GM19025 (cell line): ENCODE results near the gene CPNE4.
"Not testable (repeated sequence)": the region's sequence is repeated elsewhere in the genome, so short reads cannot be mapped to it uniquely, and the experiment has no call there.

Experiments used
- ATAC-seq: cut with Tn5 transposase; IDR thresholded peaks from one replicate; pipeline ENCODE4 v1.9.1; 2021; ENCODE audit warnings: mild to moderate bottlenecking, low read depth, moderate library complexity; ENCODE audit not compliant: unreplicated experiment

Gene CPNE4

DNA sequence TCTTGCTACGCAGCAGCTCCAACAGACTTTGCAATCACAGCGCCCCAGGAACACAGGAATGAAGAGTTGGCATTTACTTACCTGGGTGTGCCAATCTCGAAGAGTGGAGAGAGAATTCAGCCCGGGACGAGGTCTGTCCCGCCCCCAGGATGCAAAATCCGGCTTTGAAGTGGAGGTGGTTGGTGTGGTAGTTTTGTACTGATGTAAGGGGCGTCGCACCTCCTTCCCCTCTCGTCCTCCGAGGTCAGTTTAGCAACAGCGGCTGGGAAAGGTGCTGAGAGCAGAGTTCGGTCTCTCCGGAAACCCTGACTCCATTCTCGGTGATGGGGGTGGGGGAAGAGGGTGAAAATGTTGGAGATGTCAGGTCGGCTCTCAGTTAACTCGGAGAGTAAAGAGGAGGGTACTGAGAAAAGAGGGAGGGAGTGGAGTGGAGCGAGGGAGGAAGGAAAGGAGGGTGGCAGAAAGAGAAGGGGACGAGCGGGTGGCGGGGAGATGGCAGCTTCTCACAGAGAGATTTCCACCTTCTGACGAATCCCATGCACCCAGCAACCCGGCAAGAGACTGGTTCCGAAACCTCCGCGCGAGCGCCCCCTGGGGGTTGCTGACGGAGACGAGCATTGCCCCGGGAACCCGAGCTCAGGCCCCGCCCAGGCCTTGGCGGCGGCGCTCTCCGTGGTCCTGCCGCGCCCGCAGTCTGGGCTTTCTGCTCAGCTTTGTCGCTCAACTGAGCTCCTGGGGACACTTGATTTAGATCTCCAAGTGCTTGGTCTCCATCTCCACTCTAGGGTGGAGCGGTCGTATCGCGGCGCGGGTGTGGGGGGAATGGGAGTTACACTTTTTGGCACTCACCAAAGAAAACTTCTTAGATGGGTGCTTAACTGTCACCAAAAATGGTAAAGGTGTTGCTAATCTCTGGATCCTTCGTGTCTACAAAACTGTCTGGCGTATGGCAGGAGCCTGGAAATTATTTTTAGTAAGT lies at the start of gene CPNE4:
CPNE4 (minus strand) TSS at position 529 of the 979 bp plus-strand sequence.
- ATAC-seq = peak; percentile 67

DNA sequence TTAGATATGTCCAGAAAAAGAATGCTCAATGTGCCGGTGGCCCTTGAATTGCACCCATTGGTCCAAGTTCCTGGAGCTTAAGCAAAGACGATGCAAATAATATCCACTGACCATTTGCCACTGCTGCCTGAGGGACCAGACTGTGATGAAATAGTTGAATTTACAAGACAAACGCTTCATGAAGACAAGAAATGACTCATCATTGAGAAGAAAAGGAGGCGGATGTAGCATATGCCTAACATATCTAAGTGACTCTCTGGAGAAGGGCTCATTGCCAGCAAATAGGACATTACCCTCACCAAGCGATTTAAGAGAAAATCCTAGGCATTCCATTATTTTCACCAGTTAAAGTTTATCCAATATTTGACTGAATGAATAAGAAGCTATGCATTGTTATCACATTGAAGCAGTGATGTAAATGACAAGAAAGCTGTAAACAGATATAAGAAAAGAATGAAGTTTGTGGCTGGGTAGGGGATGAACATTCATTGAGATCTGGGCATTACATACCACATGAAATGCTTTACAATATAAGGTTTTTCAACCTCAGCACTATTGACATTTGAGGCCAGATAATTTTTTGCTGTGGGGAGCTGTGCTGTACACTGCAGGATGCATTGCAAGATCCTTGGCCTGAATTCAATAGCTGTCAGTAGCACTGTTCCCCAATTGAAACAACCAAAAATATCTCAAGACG lies 48.9 kb upstream of the CPNE4 start:
- ATAC-seq = no peak

DNA sequence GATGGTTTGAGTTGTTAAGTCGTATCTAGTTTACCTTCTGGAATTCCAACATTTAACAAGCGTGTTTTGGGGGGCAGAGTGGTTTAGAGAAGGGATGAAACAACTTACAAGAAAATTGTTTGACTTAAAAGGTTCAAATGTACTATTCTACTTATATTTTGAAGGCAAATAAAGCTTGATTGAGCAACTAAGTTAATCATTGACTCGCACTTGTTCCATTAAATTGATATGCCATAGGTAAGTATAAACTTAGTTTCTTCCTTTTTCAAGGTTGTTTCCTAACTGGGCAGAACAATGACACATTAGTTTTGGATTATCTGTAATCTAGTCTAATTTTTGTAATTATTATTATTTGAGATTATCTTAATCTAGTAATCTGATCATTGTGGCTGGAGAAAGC lies 48.3 kb upstream of the CPNE4 start:
- ATAC-seq = no peak

DNA sequence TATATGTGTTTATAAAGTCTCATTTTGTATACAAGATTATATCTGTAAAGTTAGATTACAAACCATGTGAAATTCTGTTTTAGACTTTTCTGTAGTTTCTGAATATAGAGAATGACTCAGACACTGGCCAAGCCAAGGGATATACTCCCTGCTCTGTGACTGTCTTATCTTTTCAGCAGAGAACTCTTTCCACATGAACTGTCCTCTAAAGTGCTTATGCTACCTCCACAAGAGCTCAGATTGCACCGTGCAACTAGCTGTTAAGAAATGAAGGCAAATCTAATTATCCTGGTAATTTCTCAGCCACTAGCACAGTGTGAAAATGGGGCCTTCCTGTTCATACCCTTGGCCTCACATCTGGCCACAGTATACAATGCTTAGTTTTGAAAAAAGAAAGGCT lies 44.3 kb upstream of the CPNE4 start:
- no peak for ATAC-seq

DNA sequence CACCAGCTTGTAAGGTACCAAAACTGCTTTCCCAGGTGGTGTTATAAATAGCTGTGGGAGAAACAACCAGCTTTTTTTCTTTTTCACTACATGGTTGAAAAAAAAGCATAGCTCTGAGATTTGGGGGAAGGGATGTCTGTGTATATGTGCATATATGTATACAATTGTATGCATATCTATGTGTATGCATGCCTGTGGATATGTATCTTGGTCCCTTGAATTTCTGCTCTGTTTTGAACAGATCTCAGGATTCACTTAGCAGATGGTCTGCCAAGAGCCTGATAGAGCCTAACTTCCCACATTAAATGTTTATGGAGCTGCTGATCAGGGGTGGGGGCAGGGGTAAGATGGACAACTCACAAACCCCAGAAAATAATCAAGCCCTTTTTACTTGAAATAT lies 39.0 kb upstream of the CPNE4 start:
- ATAC-seq = no peak

DNA sequence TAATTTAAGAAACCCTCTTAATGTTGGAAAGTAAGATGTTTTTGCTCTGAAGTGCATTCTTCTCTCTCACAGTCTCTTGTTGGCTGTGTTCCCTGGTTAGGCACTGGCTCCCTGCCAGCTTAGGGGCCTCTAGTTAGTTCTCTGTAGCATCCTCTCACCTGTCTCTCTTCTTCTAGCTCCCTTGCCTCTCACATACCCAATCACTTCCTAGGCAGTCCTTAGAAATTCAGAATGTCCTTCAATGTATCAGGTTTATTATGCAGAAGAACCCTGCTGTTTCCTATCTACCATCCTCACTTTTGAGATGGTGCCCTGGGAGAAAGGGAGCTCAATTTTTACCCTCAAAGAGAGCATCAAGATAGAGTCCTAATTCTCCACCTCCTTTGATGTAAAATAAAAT lies 36.2 kb upstream of the CPNE4 start:
- ATAC-seq = no peak

DNA sequence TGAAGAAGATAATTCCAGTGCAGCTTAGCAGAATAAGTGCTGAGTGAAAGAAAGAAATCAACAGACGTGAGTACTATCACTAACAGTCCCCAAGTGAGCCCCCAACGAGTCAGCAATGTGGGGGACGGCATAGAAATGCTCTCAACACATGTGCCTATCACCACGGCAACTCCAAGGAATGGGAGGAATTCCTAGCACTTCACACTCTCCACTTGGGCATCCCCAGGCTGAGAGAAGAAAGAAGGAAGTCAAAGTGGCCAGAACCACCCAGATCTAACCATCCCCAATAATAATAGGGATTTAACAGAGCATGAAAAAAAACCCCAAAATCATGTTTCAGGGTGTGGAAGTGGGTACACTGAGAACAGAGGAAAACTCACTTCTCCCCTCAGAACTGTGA lies 29.3 kb upstream of the CPNE4 start:
- no peak for ATAC-seq

DNA sequence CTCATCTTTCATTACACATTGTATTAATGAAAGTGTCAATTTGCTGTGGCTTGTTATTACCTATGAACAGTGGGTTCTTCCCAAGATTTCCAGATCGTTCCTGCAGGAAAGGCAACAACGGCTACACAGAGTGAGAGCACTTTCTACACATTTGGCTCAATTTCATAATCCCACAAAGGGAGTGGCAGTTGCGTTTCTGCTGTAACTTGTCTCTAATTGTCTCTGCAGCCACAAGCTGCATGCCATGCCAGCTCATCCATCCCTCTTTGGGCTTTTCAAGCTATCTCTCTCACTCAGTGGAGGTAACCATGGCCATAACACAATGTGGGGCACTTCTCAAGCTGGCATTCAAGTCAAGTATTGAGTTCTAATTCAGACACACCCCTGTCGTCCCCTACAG lies 27.7 kb upstream of the CPNE4 start:
- no peak for ATAC-seq

DNA sequence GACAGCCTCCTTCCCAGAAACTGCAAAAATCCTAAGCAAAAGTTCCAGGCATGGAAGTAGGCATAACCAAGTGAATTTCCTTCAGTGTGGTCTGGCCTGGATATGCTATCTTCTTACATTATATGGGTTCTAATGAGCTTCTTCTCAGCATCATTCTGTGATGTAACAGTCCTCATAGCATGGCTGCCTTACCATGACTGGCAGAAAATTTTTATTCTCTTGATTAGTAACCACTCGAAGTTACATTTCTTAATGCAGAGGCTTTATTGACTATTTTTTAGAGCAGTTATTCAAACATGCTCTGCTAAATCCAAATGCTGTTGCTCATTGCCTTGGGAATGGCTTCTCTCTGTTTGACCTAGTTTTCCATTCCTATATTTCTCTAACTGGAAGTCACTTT lies 21.1 kb upstream of the CPNE4 start:
- ATAC-seq = no peak

DNA sequence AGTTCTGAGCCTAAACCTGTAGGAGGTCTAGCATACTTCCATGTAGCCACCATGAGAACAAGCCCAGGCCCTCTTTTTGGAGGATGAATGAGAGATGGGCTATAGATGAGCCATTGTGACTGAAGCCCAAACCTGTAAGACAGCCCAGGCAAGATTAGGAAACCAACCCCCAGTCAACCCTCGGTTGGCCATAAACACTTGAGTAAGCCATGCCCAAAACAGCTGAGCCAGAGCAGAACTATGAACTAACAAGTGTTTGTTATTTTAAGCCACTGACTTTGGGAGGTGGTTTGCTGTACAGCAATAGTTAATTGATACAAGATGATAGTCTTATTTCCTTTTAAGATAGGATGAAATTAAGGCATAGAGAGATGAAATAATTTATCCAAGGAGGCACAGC lies 12.4 kb upstream of the CPNE4 start:
- ATAC-seq = no peak

DNA sequence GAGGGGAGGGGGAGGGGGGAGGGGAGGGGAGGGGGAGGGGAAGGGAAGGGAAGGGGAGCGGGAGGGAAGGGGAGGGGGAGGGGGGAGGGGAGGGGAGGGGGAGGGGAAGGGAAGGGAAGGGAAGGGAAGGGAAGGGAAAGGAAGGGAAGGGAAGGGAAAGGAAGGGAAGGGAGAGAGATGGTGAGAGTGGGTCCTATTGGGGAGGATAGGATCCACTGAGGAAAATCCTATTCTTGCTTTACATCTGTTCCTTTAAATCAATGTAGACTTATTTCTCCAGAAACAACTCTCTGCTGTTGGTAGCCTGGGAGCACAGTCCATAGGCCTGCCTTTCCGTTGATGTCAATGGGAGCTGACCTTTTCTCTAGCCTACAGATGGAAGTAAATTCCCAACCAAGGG lies 10.1 kb upstream of the CPNE4 start:
- not testable (repeated sequence) for ATAC-seq

DNA sequence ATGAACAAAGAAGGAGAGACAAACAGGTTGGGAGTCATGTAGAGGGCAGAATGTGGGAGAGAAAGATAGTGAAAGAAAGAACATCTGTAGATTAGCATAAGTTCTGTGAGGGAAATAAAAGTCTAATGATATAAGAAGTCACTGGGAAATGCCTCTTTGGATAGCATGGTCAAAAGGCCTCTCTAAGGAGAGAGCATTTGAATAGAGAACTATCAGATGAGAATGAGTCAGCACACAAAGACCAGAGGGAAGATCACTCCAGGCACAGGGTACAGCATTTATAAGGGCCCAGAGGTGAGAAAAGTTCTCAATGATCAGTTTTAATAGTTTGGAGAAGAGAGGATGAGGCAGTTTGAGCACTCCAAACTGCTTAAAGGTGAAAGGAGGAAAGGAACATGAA lies 7.9 kb upstream of the CPNE4 start:
- ATAC-seq = no peak

DNA sequence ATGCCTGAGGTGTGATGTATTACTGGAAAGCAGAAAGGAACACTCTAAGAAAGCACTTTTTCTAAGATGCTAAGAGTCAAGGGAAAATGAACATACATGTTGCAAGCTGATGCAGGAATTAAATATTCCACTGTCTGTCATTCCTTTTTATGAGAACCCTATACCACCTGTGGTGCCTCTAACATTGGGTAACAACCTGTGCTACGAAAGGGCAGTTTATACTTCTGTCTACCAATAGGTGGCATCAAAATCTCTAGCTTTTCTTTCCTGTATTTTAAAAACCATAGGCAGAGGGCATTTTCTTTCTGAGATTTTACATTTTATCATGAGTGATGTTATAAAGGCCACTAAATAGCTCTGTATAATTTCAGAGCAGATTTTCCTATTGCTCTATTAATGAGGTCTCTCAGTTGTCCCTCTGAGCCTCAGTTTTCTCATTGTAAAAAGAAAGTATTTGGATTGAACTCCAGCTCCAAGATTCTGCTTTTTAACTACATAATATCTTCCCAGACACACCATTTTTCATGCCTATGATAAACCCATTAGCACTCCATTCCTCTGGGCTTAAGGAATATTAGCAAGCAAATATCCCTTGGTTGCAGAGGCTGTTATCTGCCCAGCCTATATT lies 3.5 kb upstream of the CPNE4 start:
- ATAC-seq = no peak

DNA sequence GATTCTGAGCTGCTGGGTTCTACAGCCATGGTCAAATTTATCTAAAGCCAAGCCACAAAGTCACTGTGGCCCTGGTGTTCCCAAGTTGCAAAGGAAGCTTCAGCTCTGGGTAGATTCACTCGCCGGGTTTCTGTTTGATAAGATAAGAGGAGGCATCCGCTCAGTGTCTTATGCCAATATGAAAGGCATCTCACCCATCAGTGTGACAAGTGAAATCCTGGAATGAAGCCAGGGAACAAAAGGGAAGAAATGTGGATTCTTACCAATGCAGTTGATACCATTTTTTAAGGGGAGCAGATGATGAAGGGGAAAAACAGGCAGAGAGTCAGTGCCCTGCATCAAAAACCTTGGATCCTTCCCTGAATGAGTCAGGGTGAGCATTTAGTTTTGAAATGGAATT lies 2.8 kb upstream of the CPNE4 start:
- no peak for ATAC-seq

DNA sequence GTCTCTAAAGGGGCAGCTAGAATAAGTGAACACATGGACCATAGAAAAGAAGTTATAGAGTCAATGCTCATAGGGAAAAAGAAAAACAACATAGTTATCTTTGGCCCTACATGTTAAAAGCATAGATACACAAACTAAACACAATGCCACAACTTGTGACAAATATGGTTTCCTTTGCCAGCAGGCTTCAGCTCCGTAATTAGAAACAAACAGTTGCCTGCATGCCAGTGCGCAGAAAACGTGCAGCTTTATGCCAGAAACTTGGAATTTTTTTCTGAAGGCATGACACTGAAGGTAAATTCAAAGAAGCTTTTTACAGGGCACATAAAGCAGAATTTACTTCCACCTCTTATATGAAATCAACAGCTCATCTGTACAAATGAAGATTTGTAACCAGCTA lies 2.2 kb upstream of the CPNE4 start:
- ATAC-seq = no peak

DNA sequence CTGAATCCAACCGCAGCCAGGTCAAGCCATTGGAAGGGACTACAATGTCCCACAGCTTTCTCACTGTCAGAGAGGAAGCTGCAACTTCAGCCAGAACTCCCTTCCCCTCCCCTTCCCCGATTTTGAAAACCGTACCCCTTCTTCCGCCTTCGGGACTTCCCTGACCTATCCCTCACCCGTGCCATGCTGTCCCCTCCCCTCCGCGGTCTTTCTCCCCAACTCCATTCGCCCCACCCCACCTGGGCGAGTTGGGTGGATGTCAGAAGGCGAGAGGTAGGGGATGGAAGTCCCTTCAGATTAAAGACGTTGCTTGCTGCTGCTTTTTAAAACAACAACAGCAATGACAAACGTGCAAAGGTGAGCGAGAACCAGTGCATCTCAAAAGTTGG lies 723 bp downstream of the CPNE4 start:
- ATAC-seq = no peak

DNA sequence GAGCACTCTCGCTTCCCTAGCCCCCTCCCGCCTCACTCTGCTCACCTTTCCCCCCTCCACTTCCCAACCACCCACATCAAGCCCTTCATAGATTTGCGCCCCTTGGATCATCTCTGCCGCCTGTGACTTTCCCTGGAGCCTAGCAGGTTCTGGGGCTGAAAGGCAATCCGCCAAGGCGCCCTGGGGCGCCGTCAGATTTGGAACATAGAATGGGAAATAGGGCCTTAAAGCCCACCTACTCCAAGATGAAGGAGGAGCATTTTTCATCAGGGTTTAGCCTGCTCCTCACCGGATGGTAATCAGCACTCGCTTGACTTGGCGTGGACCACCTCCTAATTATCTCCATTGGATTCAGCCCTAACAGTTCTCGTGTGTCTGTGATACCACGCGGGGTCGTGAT lies 1.3 kb downstream of the CPNE4 start:
- ATAC-seq = no peak

DNA sequence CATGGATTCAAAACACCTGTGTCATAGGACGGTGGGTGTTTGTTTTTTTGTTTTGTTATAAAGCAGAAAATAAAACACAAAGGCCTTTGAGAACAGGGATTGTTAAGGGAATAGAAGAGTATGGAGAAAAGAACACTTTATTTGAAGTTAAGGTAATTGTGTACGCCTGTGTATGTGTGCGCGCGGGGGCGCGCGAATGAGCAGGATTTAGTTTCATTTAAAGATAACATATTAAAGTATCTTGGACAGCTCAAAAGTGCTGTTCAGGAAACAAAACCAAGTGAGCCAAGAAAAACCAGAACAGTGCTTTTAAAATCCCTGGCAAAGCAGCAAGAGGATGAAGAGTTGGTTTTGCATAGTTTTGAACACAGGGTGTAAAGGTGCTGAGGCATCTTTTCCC lies 1.9 kb downstream of the CPNE4 start:
- ATAC-seq = no peak

DNA sequence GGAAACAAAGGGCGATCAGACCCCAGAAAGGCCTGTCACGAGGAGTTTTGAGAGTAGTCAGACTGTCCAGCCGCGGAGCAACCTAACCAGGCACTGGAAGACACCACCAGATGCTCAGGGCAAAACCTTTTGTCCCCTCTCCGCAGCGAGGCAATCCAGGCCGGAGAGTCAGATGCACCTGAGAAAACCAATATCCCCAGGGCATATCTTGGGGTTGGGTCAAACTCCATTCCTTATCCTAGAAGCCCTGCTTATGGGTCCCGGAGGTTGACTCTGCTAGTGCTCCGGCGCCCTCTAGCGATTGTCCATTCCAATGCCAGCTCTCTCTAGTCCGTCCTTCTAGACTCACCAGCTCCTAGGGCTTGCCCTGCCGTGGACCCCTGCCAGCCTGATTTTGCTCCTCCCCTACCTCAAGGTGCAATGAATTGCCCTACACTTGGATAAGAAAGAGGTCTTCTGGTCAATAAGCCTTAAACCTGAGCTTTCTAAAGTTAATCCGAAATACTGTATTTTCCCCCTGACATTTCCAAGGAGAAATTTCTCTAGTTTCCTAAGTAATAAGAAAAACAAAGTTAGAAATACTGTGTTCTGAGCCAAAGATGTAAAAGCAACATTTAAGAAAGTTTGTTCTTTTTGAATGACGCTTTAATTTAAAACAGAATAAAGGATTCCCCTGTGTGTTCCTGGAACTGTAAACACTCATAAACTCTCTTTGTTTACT lies 5.5 kb downstream of the CPNE4 start:
- peak; percentile 93 for ATAC-seq

DNA sequence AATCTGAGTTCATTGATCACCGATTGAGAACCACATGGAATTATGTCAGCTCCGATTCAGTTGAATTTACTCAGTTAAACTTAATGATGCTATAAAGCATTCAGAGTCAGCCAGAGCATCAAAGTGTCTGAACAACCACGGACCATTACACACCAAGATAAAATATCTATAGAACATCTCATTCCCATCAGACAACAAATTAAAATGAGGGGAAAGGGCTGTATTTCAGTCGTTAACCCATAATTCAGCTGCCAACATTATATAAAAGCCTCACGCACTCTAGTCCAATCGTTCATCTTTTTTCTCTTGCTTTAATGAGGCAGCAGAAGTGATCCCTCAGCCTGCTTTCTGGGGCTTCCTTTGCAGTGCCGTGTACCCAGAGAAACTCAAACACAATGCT lies 11.9 kb downstream of the CPNE4 start:
- ATAC-seq = no peak

DNA sequence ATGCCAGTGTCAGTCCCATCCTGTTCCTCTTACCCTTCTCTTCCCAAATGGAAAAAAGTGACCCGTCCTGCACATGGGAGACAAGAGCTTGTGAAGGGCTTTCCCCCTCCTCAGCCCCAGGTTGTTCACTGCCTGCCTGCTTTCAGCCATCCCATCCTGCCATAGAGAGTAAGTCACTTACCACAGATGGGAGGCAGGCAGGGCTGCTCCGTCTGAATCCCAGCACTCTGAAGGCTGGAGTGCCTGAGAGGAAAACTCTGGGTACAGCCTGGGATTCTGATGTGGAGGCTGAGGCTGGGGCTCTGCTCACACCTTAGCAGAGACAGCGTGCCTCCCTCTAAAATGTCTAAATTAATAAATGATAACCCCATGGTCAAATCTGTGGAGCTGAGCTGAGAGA lies 14.8 kb downstream of the CPNE4 start:
- ATAC-seq = no peak
